GM12878 (cell line): ENCODE data around the gene LOXL4. TPM values are rescaled to one million over a fixed set of nuclear protein-coding genes. Genes with fewer than 3 reads are reported as not detected.

Experiments
- ATAC-seq: fragments of 200-7000 bp; cut with Tn5 transposase; 3 replicates; pipeline ENCODE4 v1.9.1; 2020; ENCODE audit warnings: mild to moderate bottlenecking, moderate library complexity
- BruUV-seq: library from RNA; stranded (reverse); fragments of 400-500 nt; replicated peaks from 2 replicates; lab custom pipeline; 2021; lab: Mats Ljungman, UMichigan
- CTCF ChIA-PET: fragments of 300-600 bp; sonication (Branson Sonifier 250); formaldehyde crosslinking; extraction: SDS; loops from one replicate; lab custom pipeline; 2021; ENCODE audit warnings: inconsistent platforms; lab: Yijun Ruan, JAX
- POLR2A ChIA-PET: fragments of 350-600 bp; formaldehyde crosslinking; extraction: SDS; loops from one replicate; lab custom pipeline; 2021; ENCODE audit warnings: inconsistent platforms; lab: Charles Lee
- RAD21 ChIA-PET: fragments of 300-600 bp; sonication (Branson Sonifier 250); formaldehyde crosslinking; loops from one replicate; lab custom pipeline; 2023; ENCODE audit warnings: antibody characterized with exemption; ENCODE audit not compliant: unreplicated experiment; lab: Charles Lee
- SMC1A ChIA-PET: fragments of 300-600 bp; sonication (Branson Sonifier 250); formaldehyde crosslinking; loops from one replicate; lab custom pipeline; 2023; ENCODE audit not compliant: unreplicated experiment, uncharacterized antibody; lab: Charles Lee
- DNase-seq: peaks from one replicate; pipeline ENCODE4 v3.0.0-alpha.2; 2011; ENCODE audit warnings: low read depth, low spot score
- FAIRE-seq: peaks from 3 replicates; lab custom pipeline; 2011; peaks lifted over from hg19 to GRCh38; lab: Jason Lieb, UNC
- H2AFZ ChIP-seq: 2 replicates; pipeline ENCODE4 v1.6.0; 2011; ENCODE audit warnings: low read depth, low read length, control low read depth; ENCODE audit not compliant: control insufficient read depth
- H3K27ac ChIP-seq: 2 replicates; pipeline ENCODE4 v1.5.1; 2011; ENCODE audit warnings: control low read depth; ENCODE audit not compliant: control insufficient read depth, insufficient read depth
- H3K27me3 ChIP-seq, 2 experiments: replicated peaks in 1 of 2; 2 replicates each; pipeline versions ENCODE4 v1.6.0 to v1.6.1; 2011; ENCODE audit warnings: low read length in 1 of 2; ENCODE audit not compliant: control insufficient read depth in 2 of 2, insufficient read depth in 2 of 2
- H3K36me3 ChIP-seq, 2 experiments: 2 replicates each; pipeline ENCODE4 v1.5.1; 2011; ENCODE audit warnings: low read length in 1 of 2; ENCODE audit not compliant: control insufficient read depth in 2 of 2, insufficient read depth in 2 of 2
- H3K4me1 ChIP-seq: 2 replicates; pipeline ENCODE4 v1.6.1; 2011; ENCODE audit warnings: mild to moderate bottlenecking, low read length, moderate library complexity, mixed read lengths; ENCODE audit not compliant: control insufficient read depth, insufficient read depth
- H3K4me2 ChIP-seq: 2 replicates; pipeline ENCODE4 v1.6.0; 2011; ENCODE audit warnings: control low read depth; ENCODE audit not compliant: control insufficient read depth, insufficient read depth
- H3K4me3 ChIP-seq: fragments of 200-600 bp; sonication (generic); 2 replicates; pipeline ENCODE4 v1.5.1; 2016
- H3K79me2 ChIP-seq: 2 replicates; pipeline ENCODE4 v1.6.0; 2011; ENCODE audit warnings: low read length; ENCODE audit not compliant: control insufficient read depth, insufficient read depth
- H3K9ac ChIP-seq: 2 replicates; pipeline ENCODE4 v1.8.0; 2011; ENCODE audit warnings: low read length, control low read depth, mixed read lengths; ENCODE audit not compliant: control insufficient read depth, insufficient read depth
- H3K9me3 ChIP-seq: replicated peaks from 3 replicates; pipeline ENCODE4 v1.5.1; 2011; ENCODE audit warnings: mild to moderate bottlenecking, low read length; ENCODE audit not compliant: control insufficient read depth, insufficient read depth
- H4K20me1 ChIP-seq: 2 replicates; pipeline ENCODE4 v1.6.0; 2011; ENCODE audit not compliant: control insufficient read depth, insufficient read depth
- BACH1 ChIP-seq: fragments of 450-650 bp; IDR thresholded peaks from 2 replicates; pipeline ENCODE4 v1.6.1; 2017; ENCODE audit warnings: mild to moderate bottlenecking, borderline replicate concordance
- CEBPB ChIP-seq, 2 experiments: fragments of 150-350 bp in 1 of 2; IDR thresholded peaks; 2 replicates each; pipeline ENCODE4 v1.6.1; 2012 to 2014; ENCODE audit warnings: low read depth in 2 of 2, low read length in 2 of 2, borderline replicate concordance in 1 of 2, inconsistent platforms in 1 of 2
- CREM ChIP-seq: IDR thresholded peaks from 2 replicates; pipeline ENCODE4 v1.6.1; 2014; ENCODE audit warnings: antibody characterized with exemption, low read depth
- EGR1 ChIP-seq, 2 experiments: IDR thresholded peaks; 1 replicate in 1 of 2; 2 replicates in 1 of 2; pipeline ENCODE4 v1.6.1; 2011 to 2012; ENCODE audit warnings: low read depth in 2 of 2, low read length in 2 of 2, borderline replicate concordance in 1 of 2, mild to moderate bottlenecking in 1 of 2, moderate library complexity in 1 of 2
- IRF3 ChIP-seq: fragments of 450-650 bp; IDR thresholded peaks from 2 replicates; pipeline ENCODE4 v1.6.1; 2014; ENCODE audit warnings: mild to moderate bottlenecking
- IRF4 ChIP-seq: IDR thresholded peaks from 2 replicates; pipeline ENCODE4 v1.6.1; 2011; ENCODE audit warnings: low read depth, low read length
- JUND ChIP-seq: IDR thresholded peaks from 2 replicates; pipeline ENCODE4 v1.6.1; 2012; ENCODE audit warnings: low read depth, mild to moderate bottlenecking, low read length, improper control_type of control experiment, moderate library complexity
- KLF5 ChIP-seq: fragments of 450-650 bp; IDR thresholded peaks from 2 replicates; pipeline ENCODE4 v1.6.1; 2014; ENCODE audit warnings: mild to moderate bottlenecking; ENCODE audit not compliant: partially characterized antibody
- PAX8 ChIP-seq: fragments of 450-650 bp; IDR thresholded peaks from 2 replicates; pipeline ENCODE4 v1.6.1; 2017; ENCODE audit warnings: mild to moderate bottlenecking, moderate library complexity
- PRDM15 ChIP-seq: fragments of 450-650 bp; formaldehyde crosslinking; IDR thresholded peaks from 2 replicates; pipeline ENCODE4 v1.4.0; 2020; ENCODE audit warnings: mild to moderate bottlenecking, moderate library complexity
- RELA ChIP-seq: fragments of 450-650 bp; IDR thresholded peaks from 2 replicates; pipeline ENCODE4 v1.8.0; 2014; ENCODE audit warnings: borderline replicate concordance; ENCODE audit not compliant: partially characterized antibody
- TAF1 ChIP-seq: IDR thresholded peaks from 2 replicates; pipeline ENCODE4 v1.6.1; 2011; ENCODE audit warnings: mild to moderate bottlenecking, low read depth, low read length, borderline replicate concordance
- TCF12 ChIP-seq: IDR thresholded peaks from 2 replicates; pipeline ENCODE4 v1.6.1; 2011; ENCODE audit warnings: low read depth, mild to moderate bottlenecking, low read length
- YBX1 ChIP-seq: fragments of 450-650 bp; IDR thresholded peaks from 2 replicates; pipeline ENCODE4 v1.6.1; 2016; ENCODE audit warnings: antibody characterized with exemption
- ZSCAN29 ChIP-seq: fragments of 450-650 bp; IDR thresholded peaks from 2 replicates; pipeline ENCODE4 v1.6.1; 2017; ENCODE audit warnings: mild to moderate bottlenecking, moderate library complexity
- WGBS: methylation state at CpG from one replicate; pipeline ENCODE4 v1.1.6; 2016; ENCODE audit warnings: low lambda C conversion rate; ENCODE audit not compliant: insufficient replicate concordance, insufficient coverage; ENCODE audit errors: missing lambda C conversion rate; 5-methylcytosine and 5-hydroxymethylcytosine counted together
- in situ Hi-C: fragments of 300-500 bp; cut with MboI; formaldehyde crosslinking; loops from 9 replicates; pipeline ENCODE4 v1.14.3; 2018; ENCODE audit warnings: mixed read lengths
- intact Hi-C: fragments of 100-400 bp; cut with micrococcal nuclease; formaldehyde crosslinking; loops from one replicate; pipeline ENCODE4 v1.14.2; 2022; ENCODE audit not compliant: unreplicated experiment
- polyA plus RNA-seq, 11 experiments: library from polyadenylated mRNA; depleted of rRNA in 4 of 11; unstranded in 6 of 11; stranded (reverse) in 5 of 11; fragments of >200 nt; fragmentation: Nextera tagmentation in 4 of 11; fragmentation: Illumina TruSeq in 1 of 11; extraction: Ambion mirVana in 4 of 11; extraction: Trizol in 1 of 11; gene quantifications; 1 replicate in 1 of 11; 2 replicates in 10 of 11; pipeline versions ENCODE4 v1.2.1 to v1.2.3, GENCODE V29; 2011 to 2016; ENCODE audit warnings: inconsistent platforms in 2 of 11, missing spikeins in 2 of 11, low read depth in 1 of 11
- total RNA-seq, 4 experiments: library from RNA; depleted of rRNA in 3 of 4; stranded (reverse); fragments of >200 nt in 3 of 4; fragmentation: Illumina TruSeq in 1 of 4; extraction: Trizol in 1 of 4; gene quantifications; 2 replicates each; pipeline versions ENCODE4 v1.2.1 to v1.2.3, GENCODE V29; 2013 to 2021

Gene LOXL4
- total and polyA plus RNA-seq, 10 of the 15 experiments (the other 5 are each of a cell fraction or from before 2014, with no cell fraction given) = 0.02 to 0.12 (median 0.08) TPM; not detected in 3

GRCh38 chr10:98208925-98209324, 59.1 kb downstream of the LOXL4 start:
- no peaks in the 10 kb centered on the region for H3K27me3 ChIP-seq
- ATAC-seq (no peak), FAIRE-seq (no peak), DNase-seq (no peak)
- no peak overlapping the region for H3K27ac ChIP-seq
- ChIA-PET SMC1A (interaction anchor here (0.9 kb wide), 1 partner anchor 41 kb away, joined by 3 read pairs; no protein-coding TSS in a partner anchor), CTCF (no interaction called here), POLR2A (no interaction called here), RAD21 (no interaction called here)
- H3K4me2 ChIP-seq = no peak overlapping the region
- H2AFZ ChIP-seq = no peak overlapping the region
- no peaks in the 10 kb centered on the region; the same call in 1 of the 2 replicates for H3K79me2 ChIP-seq
- peaks cover 0 to 17% of the 10 kb centered on the region in 2 experiments; a peak in 2 of 4 replicates for H3K36me3 ChIP-seq
- no peak overlapping the region for H3K9ac ChIP-seq
- BruUV-seq = no TSS peak
- no peaks in the 10 kb centered on the region for H3K9me3 ChIP-seq
- in situ Hi-C loops (no loop called here), intact Hi-C loops (no loop called here)
- 72% methylated on average over 2 of the region's 2 CpGs for WGBS
- H3K4me1 ChIP-seq = no peaks in the 10 kb centered on the region
- no peak overlapping the region for H3K4me3 ChIP-seq
- TF ChIP-seq TAF1 (no peak), RELA (no peak), CEBPB (IDR thresholded peaks at IDR 0.05; ENCODE audit: borderline replicate concordance in 1 of 2, low read depth in 2 of 2, low read length in 2 of 2) (no peak), TCF12 (no peak), ZSCAN29 (no peak), JUND (no peak), IRF4 (no peak)
- H4K20me1 ChIP-seq = no peaks in the 10 kb centered on the region

GRCh38 chr10:98205351-98205750, 62.6 kb downstream of the LOXL4 start:
- Histone ChIP-seq H3K9ac (no peak overlapping the region), H3K27me3 (no peaks in the 10 kb centered on the region), H3K9me3 (no peaks in the 10 kb centered on the region), H3K4me3 (no peak overlapping the region), H3K79me2 (no peaks in the 10 kb centered on the region), H2AFZ (no peak overlapping the region), H3K4me2 (no peak overlapping the region), H3K4me1 (no peaks in the 10 kb centered on the region), H3K27ac (no peak overlapping the region), H3K36me3 (peaks cover 0 to 9% of the 10 kb centered on the region in 2 experiments; a peak in 1 of 4 replicates), H4K20me1 (no peaks in the 10 kb centered on the region)
- ChIA-PET CTCF (interaction anchor here (0.7 to 1.9 kb wide), 2 partner anchors 34 to 42 kb away, joined by 3 to 12 read pairs; no protein-coding TSS in a partner anchor), POLR2A (interaction anchor here (1.0 kb wide), 1 partner anchor 11 kb away, joined by 3 read pairs; no protein-coding TSS in a partner anchor), SMC1A (interaction anchor here (0.9 to 1.6 kb wide), 4 partner anchors 9 to 12 kb away, joined by 3 to 7 read pairs (median 4); no protein-coding TSS in a partner anchor), RAD21 (no interaction called here)
- 95% methylated on average over 2 of the region's 2 CpGs for WGBS
- DNase-seq (no peak), FAIRE-seq (no peak), ATAC-seq (no peak)
- BruUV-seq = no TSS peak
- intact Hi-C loops (no loop called here), in situ Hi-C loops (no loop called here)
- TF ChIP-seq PRDM15 (CRISPR knock-in tag) (no peak), PAX8 (no peak), EGR1 (IDR thresholded peaks at IDR 0.05; ENCODE audit: borderline replicate concordance in 1 of 2, low read depth in 2 of 2, low read length in 2 of 2) (no peak), CREM (no peak), BACH1 (no peak), YBX1 (no peak), KLF5 (no peak), IRF3 (no peak)
